ENCODE results near the gene BCL11B.

- no peak for TF ChIP-seq CTCF (IDR thresholded peaks at IDR 0.05 in 2 of 3, conservative IDR thresholded peaks at IDR 0.05 in 1 of 3; ENCODE audit: control insufficient read depth in 2 of 3, extremely low read depth in 1 of 3, insufficient read depth in 1 of 3, low read depth in 3 of 3, low read length in 3 of 3)
- no peak for TF ChIP-seq REST (IDR thresholded peaks at IDR 0.05; ENCODE audit: low read depth, low read length)
- no peak for TF ChIP-seq NRF1 (conservative IDR thresholded peaks at IDR 0.05; ENCODE audit: low read depth, low read length)
- no peak for TF ChIP-seq NFXL1 (IDR thresholded peaks at IDR 0.05; ENCODE audit: borderline replicate concordance)
- TF ChIP-seq CEBPB (IDR thresholded peaks at IDR 0.05; ENCODE audit: borderline replicate concordance in 1 of 2, low read depth in 2 of 2, low read length in 2 of 2) = no peak
- TF ChIP-seq HCFC1 (IDR thresholded peaks at IDR 0.05; ENCODE audit: low read length) = no peak
- TF ChIP-seq ELK1 (IDR thresholded peaks at IDR 0.05; ENCODE audit: low read depth, low read length) = no peak
- no peak for TF ChIP-seq TAF1 (IDR thresholded peaks at IDR 0.05; ENCODE audit: borderline replicate concordance, low read depth, low read length)
- TF ChIP-seq EP300 (IDR thresholded peaks at IDR 0.05; ENCODE audit: borderline replicate concordance in 1 of 2, control insufficient read depth in 1 of 2, low read depth in 2 of 2, low read length in 2 of 2) = no peak
- no peak for TF ChIP-seq ZNF687 (IDR thresholded peaks at IDR 0.05)
- no peak for TF ChIP-seq POLR2A (IDR thresholded peaks at IDR 0.05; ENCODE audit: low read depth, low read length)
These were observed 32.3 kb downstream of the BCL11B start for GRCh38 chr14:99239661-99240092.
